ENCODE measurements around the gene BBS9.
"Not testable (repeated sequence)": the region's sequence is repeated elsewhere in the genome, so short reads cannot be mapped to it uniquely, and the experiment has no call there.

BBS9 gene

GRCh38 chr7:33449847-33450246 lies 320.5 kb downstream of the BBS9 start:
- no peak for DNase-seq

GRCh38 chr7:33452805-33453502 lies 323.6 kb downstream of the BBS9 start:
- DNase-seq = no peak

GRCh38 chr7:33457039-33457438 lies 327.7 kb downstream of the BBS9 start:
- no peak for DNase-seq

GRCh38 chr7:33458581-33458980 lies 329.2 kb downstream of the BBS9 start:
- no peak for DNase-seq

GRCh38 chr7:33459340-33459751 lies 330.0 kb downstream of the BBS9 start:
- DNase-seq = peak; percentile 3

- no peak for DNase-seq
These were observed 333.8 kb downstream of the BBS9 start for GRCh38 chr7:33463131-33463530.

- no peak for DNase-seq
These were observed 336.8 kb downstream of the BBS9 start for GRCh38 chr7:33466203-33466602.

- peak; percentile 22 for DNase-seq
These were observed 342.4 kb downstream of the BBS9 start for GRCh38 chr7:33471636-33472242.

GRCh38 chr7:33472348-33473025 lies 343.1 kb downstream of the BBS9 start:
- DNase-seq = no peak

- DNase-seq = no peak
These were observed 348.5 kb downstream of the BBS9 start for GRCh38 chr7:33477719-33478480.

- DNase-seq = not testable (repeated sequence)
These were observed 355.1 kb downstream of the BBS9 start for GRCh38 chr7:33484476-33484875.

GRCh38 chr7:33485747-33486493 lies 356.6 kb downstream of the BBS9 start:
- DNase-seq = no peak

- no peak for DNase-seq
These were observed 357.3 kb downstream of the BBS9 start for GRCh38 chr7:33486633-33487032.

GRCh38 chr7:33487998-33488682 lies 358.8 kb downstream of the BBS9 start:
- no peak for DNase-seq

GRCh38 chr7:33494474-33494873 lies 365.1 kb downstream of the BBS9 start:
- no peak for DNase-seq

- DNase-seq = no peak
These were observed 365.8 kb downstream of the BBS9 start for GRCh38 chr7:33495207-33495606.

GRCh38 chr7:33497051-33497450 lies 367.7 kb downstream of the BBS9 start:
- no peak for DNase-seq

GRCh38 chr7:33500703-33501701 lies 371.6 kb downstream of the BBS9 start:
- DNase-seq = no peak

- DNase-seq = no peak
These were observed 373.6 kb downstream of the BBS9 start for GRCh38 chr7:33503014-33503413.

- no peak for DNase-seq
These were observed 374.4 kb downstream of the BBS9 start for GRCh38 chr7:33503736-33504135.

GRCh38 chr7:33504266-33504665 lies 374.9 kb downstream of the BBS9 start:
- DNase-seq = no peak

Measured in suppressor macrophage treated with lipopolysaccharide for 4 hours (primary cell).